ENCODE measurements around the gene RHOH. TPM values are rescaled to one million over a fixed set of nuclear protein-coding genes. Genes with fewer than 3 reads are reported as not detected.

Gene RHOH
- total and polyA plus RNA-seq, 9 of the 15 experiments (the other 6 are each of a cell fraction or from before 2014, with no cell fraction given) = 14.3 to 37.7 (median 23.2) TPM

GRCh38 chr4:40214661-40215418 is 18.0 kb downstream of the RHOH start:
- ChIA-PET CTCF (ENCODE audit: low intra/inter-chr PET ratio) (no interaction called here), POLR2A (interaction anchor here (1.2 to 2.0 kb wide), 3 partner anchors 13 to 102 kb away, joined by 4 to 5 read pairs (median 4); no protein-coding TSS in a partner anchor)
- ATAC-seq = no peak
- H2AFZ ChIP-seq (ENCODE audit: low read depth, low read length) = no peak overlapping the region
- in situ Hi-C loops (cut with MboI) = no loop called here
- no peak for DNase-seq (ENCODE audit: extremely low read depth in 1 of 4, low spot score in 3 of 4)
- no peak overlapping the region for H3K4me3 ChIP-seq
- no peak for FAIRE-seq
- BruUV-seq (replicated peaks) = no TSS peak
- peaks cover 11 to 28% of the 10 kb centered on the region in 2 experiments; a peak in 4 of 5 replicates for H3K4me1 ChIP-seq (replicated peaks in 1 of 2; ENCODE audit: control insufficient read depth in 2 of 2, insufficient read depth in 2 of 2, low read length in 2 of 2)
- 81% methylated on average over 9 of the region's 9 CpGs for WGBS (ENCODE audit: insufficient coverage, low coverage, missing lambda C conversion rate)
- no peaks in the 10 kb centered on the region for H3K9me3 ChIP-seq (replicated peaks; ENCODE audit: control insufficient read depth, insufficient read depth, low read depth, low read length)
- intact Hi-C loops (cut with micrococcal nuclease) = no loop called here
- peaks cover 69% of the 10 kb centered on the region for H3K36me3 ChIP-seq (ENCODE audit: control insufficient read depth, insufficient read depth, low read length)
- TF ChIP-seq ZNF668 (CRISPR knock-in tag; IDR thresholded peaks at IDR 0.05) = no peak
- H4K20me1 ChIP-seq (replicated peaks; ENCODE audit: control insufficient read depth, insufficient read depth, low read length) = no peaks in the 10 kb centered on the region
- no peak overlapping the region for H3K9ac ChIP-seq (ENCODE audit: insufficient read depth in 1 of 2, low read depth in 2 of 2, low read length in 2 of 2)
- H3K9me1 ChIP-seq (ENCODE audit: control insufficient read depth, insufficient read depth, low read length) = no peaks in the 10 kb centered on the region
- H3K79me2 ChIP-seq (ENCODE audit: control insufficient read depth, insufficient read depth, low read length) = peaks cover 93% of the 10 kb centered on the region
- no peak overlapping the region for H3K4me2 ChIP-seq (ENCODE audit: insufficient read depth, low read length)
- H3K27ac ChIP-seq (ENCODE audit: extremely low read depth, low read depth, low read length) = no peak overlapping the region
- no peaks in the 10 kb centered on the region for H3K27me3 ChIP-seq (ENCODE audit: control insufficient read depth in 2 of 2, insufficient read depth in 2 of 2, low read length in 2 of 2)

GRCh38 chr4:40216622-40217366 is 20.0 kb downstream of the RHOH start:
- peaks cover 6 to 18% of the 10 kb centered on the region in 2 experiments; a peak in 4 of 5 replicates for H3K4me1 ChIP-seq (replicated peaks in 1 of 2; ENCODE audit: control insufficient read depth in 2 of 2, insufficient read depth in 2 of 2, low read length in 2 of 2)
- in situ Hi-C loops (cut with MboI) = no loop called here
- TF ChIP-seq MLLT1 (IDR thresholded peaks at IDR 0.05) (no peak), PHB2 (IDR thresholded peaks at IDR 0.05; ENCODE audit: low read depth) (no peak), SUPT5H (IDR thresholded peaks at IDR 0.05) (no peak), MED1 (CRISPR knock-in tag; IDR thresholded peaks at IDR 0.05; ENCODE audit: borderline replicate concordance) (no peak), ZNF217 (CRISPR knock-in tag; IDR thresholded peaks at IDR 0.05) (no peak), ZFP1 (CRISPR knock-in tag; IDR thresholded peaks at IDR 0.05) (no peak), ZNF436 (CRISPR knock-in tag; IDR thresholded peaks at IDR 0.05) (no peak), CEBPZ (IDR thresholded peaks at IDR 0.05; ENCODE audit: borderline replicate concordance, low read depth, low read length) (no peak), KLF16 (IDR thresholded peaks at IDR 0.05) (no peak)

More at GRCh38 chr4:40216622-40217366, 20.0 kb downstream of the RHOH start:
- no peak for DNase-seq (ENCODE audit: extremely low read depth in 1 of 4, low spot score in 3 of 4)
- POLR2A ChIA-PET = interaction anchor here (0.5 to 1.9 kb wide), 5 partner anchors 9 to 133 kb away, joined by 3 to 4 read pairs (median 3); no protein-coding TSS in a partner anchor
- Histone ChIP-seq H3K9me1 (ENCODE audit: control insufficient read depth, insufficient read depth, low read length) (no peaks in the 10 kb centered on the region), H3K79me2 (ENCODE audit: control insufficient read depth, insufficient read depth, low read length) (peaks cover 93% of the 10 kb centered on the region), H3K27ac (ENCODE audit: extremely low read depth, low read depth, low read length) (no peak overlapping the region), H2AFZ (ENCODE audit: low read depth, low read length) (no peak overlapping the region), H3K9ac (ENCODE audit: insufficient read depth in 1 of 2, low read depth in 2 of 2, low read length in 2 of 2) (no peak overlapping the region), H3K27me3 (ENCODE audit: control insufficient read depth in 2 of 2, insufficient read depth in 2 of 2, low read length in 2 of 2) (no peaks in the 10 kb centered on the region), H4K20me1 (replicated peaks; ENCODE audit: control insufficient read depth, insufficient read depth, low read length) (no peaks in the 10 kb centered on the region), H3K4me3 (no peak overlapping the region), H3K4me2 (ENCODE audit: insufficient read depth, low read length) (no peak overlapping the region), H3K36me3 (ENCODE audit: control insufficient read depth, insufficient read depth, low read length) (peaks cover 68% of the 10 kb centered on the region), H3K9me3 (replicated peaks; ENCODE audit: control insufficient read depth, insufficient read depth, low read depth, low read length) (no peaks in the 10 kb centered on the region)
- 65% methylated on average over 4 of the region's 4 CpGs for WGBS (ENCODE audit: insufficient coverage, low coverage, missing lambda C conversion rate)
- FAIRE-seq = no peak
- intact Hi-C loops (cut with micrococcal nuclease) = no loop called here
- no TSS peak for BruUV-seq (replicated peaks)
- CTCF ChIA-PET (ENCODE audit: low intra/inter-chr PET ratio) = no interaction called here
- ATAC-seq = no peak

Measured in K562 (cell line).